Heart right ventricle (tissue), 16 donors: ENCODE data around the gene MFSD2B. TPM values are rescaled to one million over a fixed set of nuclear protein-coding genes. Genes with fewer than 3 reads are reported as not detected.

Experiments
- ATAC-seq, 8 donors: fragments of 200-7000 bp; cut with Tn5 transposase; one replicate each; pipeline ENCODE4 v1.9.1; 2020; ENCODE audit warnings: mild to moderate bottlenecking in 8 of 8, moderate library complexity in 8 of 8, moderate number of reproducible peaks in 1 of 8
- DNase-seq, 2 donors: peaks; one replicate each; pipeline ENCODE4 v3.0.0-alpha.2; 2020
- H3K27ac ChIP-seq, 10 donors: fragments of 200-600 bp; sonication (generic) in 2 of 10; one replicate each; pipeline versions ENCODE4 v1.5.0 to v1.8.0; 2020 to 2022; ENCODE audit warnings: mild to moderate bottlenecking in 3 of 10
- H3K27me3 ChIP-seq, 7 donors: fragments of 200-600 bp; one replicate each; pipeline ENCODE4 v1.8.0; 2021 to 2022; ENCODE audit warnings: mild to moderate bottlenecking in 2 of 7
- H3K36me3 ChIP-seq, 9 donors: fragments of 200-600 bp; sonication (generic) in 1 of 9; one replicate each; pipeline versions ENCODE4 v1.5.0 to v1.8.0; 2020 to 2022; ENCODE audit warnings: mild to moderate bottlenecking in 2 of 9
- H3K4me1 ChIP-seq, 9 donors: fragments of 200-600 bp; sonication (generic) in 1 of 9; one replicate each; pipeline versions ENCODE4 v1.5.0 to v1.8.0; 2020 to 2022; ENCODE audit warnings: mild to moderate bottlenecking in 4 of 9
- H3K4me3 ChIP-seq, 10 donors: fragments of 200-600 bp; sonication (generic) in 2 of 10; one replicate each; pipeline versions ENCODE4 v1.5.0 to v1.8.0; 2020 to 2022; ENCODE audit warnings: mild to moderate bottlenecking in 7 of 10, moderate library complexity in 2 of 10
- H3K9me3 ChIP-seq, 11 donors: fragments of 200-600 bp in 10 of 11; sonication (generic) in 2 of 11; one replicate each; pipeline versions ENCODE4 v1.5.0 to v1.8.0; 2013 to 2022; ENCODE audit warnings: mild to moderate bottlenecking in 2 of 11, control low read depth in 1 of 11, moderate library complexity in 1 of 11
- WGBS, 2 donors: extraction: QIAGEN DNeasy Blood & Tissue Kit; methylation state at CpG; one replicate each; pipeline ENCODE4 v1.1.7; 2013; ENCODE audit warnings: inconsistent platforms in 1 of 2; 5-methylcytosine and 5-hydroxymethylcytosine counted together
- intact Hi-C, 10 donors: fragments of 100-400 bp; cut with DNase I; formaldehyde crosslinking; loops; one replicate each; pipeline versions ENCODE4 v1.11.1 to v1.14.2; 2022
- polyA plus RNA-seq, 2 donors: library from polyadenylated mRNA; stranded (reverse); fragments of 200-250 nt; gene quantifications; one replicate each; pipeline ENCODE4 v1.2.3, GENCODE V29; 2013
- total RNA-seq, 10 donors: library from RNA; stranded (reverse); fragmentation: NEBNext Ultra II Directional in 3 of 10; extraction: Animal tissue kit (Norgen Biotek cat#: 25700) in 3 of 10; gene quantifications; one replicate each; pipeline versions ENCODE4 v1.2.1 to v1.2.4, GENCODE V29; 2021 to 2023
- TF ChIP-seq, protein P1 (sequence below), 9 donors: fragments of 200-600 bp; sonication (generic) in 2 of 9; IDR thresholded peaks; one replicate each; pipeline versions ENCODE4 v1.5.0 to v1.8.0; 2021 to 2022; ENCODE audit warnings: antibody characterized with exemption in 9 of 9, mild to moderate bottlenecking in 5 of 9, moderate library complexity in 1 of 9
- donor health status: Arrhythmogenic right ventricular cardiomyopathy.
- donor health status: ischemic (EF 13 %, LVEDD 7.1; RV severe dilation, severe dysfunction).
- donor health status: healthy with polysubstance abuse.
- donor health status: DM: no; HTN: yes; CAD: no.
- donor health status: DM: no; HTN: no; CAD: no.
- donor health status: ischemic (EF 25% LVEDD 6.9; RV normal size, moderate dysfunction).
- donor health status: ischemic (EF 25% LVEDD 5.7; RV mildly dilated, moderate dysfunction).
- donor health status: healthy.
- donor health status: DM: yes; HTN: yes; CAD: no.
- donor health status: Ischemic cardiomyopathy.
- donor health status: ischemic (EF 35%, LVEDD 5.7; RV mildly dilated, moderate dysfunction).
- donor health status: nonischemic (EF 11% LVEDD 7.7; RV severe dilation, severe dysfunction).
- donor health status: DM: yes; HTN: yes; CAD: no.
- donor health status: PGD.
- donor health status: ischemic (EF 29% LVEDD 5.4; RV normal size, mild dysfunction).
- donor health status: nonischemic (EF 23%, LVEDD 6.1; RV moderate dilation, normal function).

MFSD2B gene
- total and polyA plus RNA-seq, 12 donors = 0.07 to 0.66 (median 0.26) TPM; not detected in 6

DNA sequence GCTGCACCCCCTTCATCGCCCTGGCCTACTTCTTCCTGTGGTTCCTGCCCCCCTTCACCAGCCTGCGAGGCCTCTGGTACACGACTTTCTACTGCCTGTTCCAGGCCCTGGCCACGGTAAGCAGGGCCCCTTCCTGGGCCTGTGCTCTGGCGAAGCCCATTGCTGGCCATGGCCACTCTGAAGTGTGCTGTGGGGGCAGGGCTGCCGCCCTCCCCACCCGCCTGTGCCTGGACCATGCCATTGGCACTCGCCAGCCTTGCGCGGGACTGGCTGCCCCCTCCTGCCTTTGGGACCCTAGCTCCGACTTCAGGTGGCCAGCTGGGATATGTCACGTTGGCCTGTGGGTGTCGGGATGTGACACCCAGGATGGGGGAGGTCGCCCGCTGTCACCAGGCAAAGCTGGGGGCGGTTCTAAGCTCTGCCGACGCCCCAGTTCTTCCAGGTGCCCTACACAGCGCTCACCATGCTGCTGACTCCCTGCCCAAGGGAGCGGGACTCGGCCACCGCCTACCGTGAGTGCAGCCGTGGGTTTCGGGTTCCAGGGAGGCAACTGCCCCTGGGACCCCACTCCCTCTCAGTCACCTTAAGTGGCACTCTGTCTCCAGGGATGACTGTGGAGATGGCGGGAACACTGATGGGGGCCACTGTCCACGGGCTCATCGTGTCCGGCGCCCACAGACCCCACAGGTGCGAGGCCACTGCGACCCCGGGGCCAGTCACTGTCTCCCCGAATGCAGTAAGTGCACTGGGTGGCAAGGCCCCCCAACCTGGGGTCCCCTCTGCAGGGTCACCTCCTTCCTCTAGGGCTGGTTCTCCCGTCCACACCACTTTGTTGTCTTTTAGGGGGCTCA is 7.2 kb downstream of the MFSD2B start:
- intact Hi-C loops = no loop called here
- H3K4me3 ChIP-seq = no peak overlapping the region
- no peaks in the 10 kb centered on the region for H3K9me3 ChIP-seq
- ATAC-seq (no peak), DNase-seq (no peak)
- H3K27me3 ChIP-seq = peaks cover 0 to 8% (median 0%) of the 10 kb centered on the region in 7 donors
- no peaks in the 10 kb centered on the region for H3K4me1 ChIP-seq
- no peak overlapping the region for H3K27ac ChIP-seq
- TF ChIP-seq, protein P1, sequence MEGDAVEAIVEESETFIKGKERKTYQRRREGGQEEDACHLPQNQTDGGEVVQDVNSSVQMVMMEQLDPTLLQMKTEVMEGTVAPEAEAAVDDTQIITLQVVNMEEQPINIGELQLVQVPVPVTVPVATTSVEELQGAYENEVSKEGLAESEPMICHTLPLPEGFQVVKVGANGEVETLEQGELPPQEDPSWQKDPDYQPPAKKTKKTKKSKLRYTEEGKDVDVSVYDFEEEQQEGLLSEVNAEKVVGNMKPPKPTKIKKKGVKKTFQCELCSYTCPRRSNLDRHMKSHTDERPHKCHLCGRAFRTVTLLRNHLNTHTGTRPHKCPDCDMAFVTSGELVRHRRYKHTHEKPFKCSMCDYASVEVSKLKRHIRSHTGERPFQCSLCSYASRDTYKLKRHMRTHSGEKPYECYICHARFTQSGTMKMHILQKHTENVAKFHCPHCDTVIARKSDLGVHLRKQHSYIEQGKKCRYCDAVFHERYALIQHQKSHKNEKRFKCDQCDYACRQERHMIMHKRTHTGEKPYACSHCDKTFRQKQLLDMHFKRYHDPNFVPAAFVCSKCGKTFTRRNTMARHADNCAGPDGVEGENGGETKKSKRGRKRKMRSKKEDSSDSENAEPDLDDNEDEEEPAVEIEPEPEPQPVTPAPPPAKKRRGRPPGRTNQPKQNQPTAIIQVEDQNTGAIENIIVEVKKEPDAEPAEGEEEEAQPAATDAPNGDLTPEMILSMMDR (IDR thresholded peaks at IDR 0.05) = no peak
- WGBS, 2 donors = 91 to 94% methylated on average over 35 of the region's 35 CpGs
- H3K36me3 ChIP-seq = peaks cover 0 to under 1% (median 0%) of the 10 kb centered on the region in 9 donors

GRCh38 chr2:24017711-24018110 is 7.8 kb downstream of the MFSD2B start:
- Histone ChIP-seq H3K4me1 (no peaks in the 10 kb centered on the region), H3K36me3 (peaks cover 0 to 5% (median 0%) of the 10 kb centered on the region in 9 donors), H3K27ac (no peak overlapping the region), H3K4me3 (no peak overlapping the region), H3K9me3 (no peaks in the 10 kb centered on the region), H3K27me3 (peaks cover 0 to 2% (median 0%) of the 10 kb centered on the region in 7 donors)
- ATAC-seq = no peak
- no peak for DNase-seq
- intact Hi-C loops = no loop called here
- WGBS, 2 donors = 86 to 88% methylated on average over 8 of the region's 8 CpGs
- TF ChIP-seq, protein P1 (IDR thresholded peaks at IDR 0.05) = no peak

DNA sequence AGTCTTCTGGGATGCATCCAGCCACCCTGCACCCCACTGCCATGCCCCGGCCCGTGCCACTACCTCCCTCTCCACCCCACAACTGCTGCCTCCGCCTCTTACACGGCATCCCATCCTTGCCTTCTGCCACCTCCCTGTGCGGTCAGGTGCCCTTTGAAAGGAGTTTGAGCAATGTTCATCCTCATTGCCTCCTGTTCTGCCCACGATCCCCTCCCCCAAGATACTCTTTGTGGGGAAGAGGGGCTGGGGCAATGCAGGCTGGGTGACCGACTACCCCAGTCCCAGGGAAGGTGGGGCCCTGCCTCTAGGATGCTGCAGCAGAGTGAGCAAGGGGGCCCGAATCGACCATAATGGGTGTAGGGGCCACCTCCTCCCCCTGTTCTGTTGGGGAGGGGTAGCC is 8.4 kb downstream of the MFSD2B start:
- ATAC-seq (no peak), DNase-seq (no peak)
- peaks cover 0 to 10% (median 0%) of the 10 kb centered on the region in 9 donors for H3K36me3 ChIP-seq
- H3K4me1 ChIP-seq = no peaks in the 10 kb centered on the region
- no peaks in the 10 kb centered on the region for H3K9me3 ChIP-seq
- H3K4me3 ChIP-seq = no peak overlapping the region
- H3K27ac ChIP-seq = no peak overlapping the region
- intact Hi-C loops = no loop called here
- WGBS, 2 donors = 85 to 90% methylated on average over 9 of the region's 9 CpGs
- H3K27me3 ChIP-seq = no peaks in the 10 kb centered on the region
- TF ChIP-seq, protein P1 (IDR thresholded peaks at IDR 0.05) = no peak

- intact Hi-C loops = no loop called here
- Histone ChIP-seq H3K36me3 (peaks cover 0 to 19% (median 0%) of the 10 kb centered on the region in 9 donors), H3K27ac (no peak overlapping the region), H3K9me3 (no peaks in the 10 kb centered on the region), H3K4me1 (no peaks in the 10 kb centered on the region), H3K4me3 (no peak overlapping the region), H3K27me3 (no peaks in the 10 kb centered on the region)
- TF ChIP-seq, protein P1 (IDR thresholded peaks at IDR 0.05) = no peak
- DNase-seq (no peak), ATAC-seq (no peak)
- WGBS, 2 donors = 86 to 96% methylated on average over 5 of the region's 5 CpGs
Measured at GRCh38 chr2:24019729-24020128, 9.8 kb downstream of the MFSD2B start.
